NCI-H2107 (cell line): ENCODE measurements around the gene ZFP36.
A peak's percentile ranks its signal among the peaks of the same experiment; 100 is the strongest.

Experiments
- DNase-seq: peaks from one replicate; lab custom pipeline; 2025; lab: John Stamatoyannopoulos, UW

Gene ZFP36

DNA sequence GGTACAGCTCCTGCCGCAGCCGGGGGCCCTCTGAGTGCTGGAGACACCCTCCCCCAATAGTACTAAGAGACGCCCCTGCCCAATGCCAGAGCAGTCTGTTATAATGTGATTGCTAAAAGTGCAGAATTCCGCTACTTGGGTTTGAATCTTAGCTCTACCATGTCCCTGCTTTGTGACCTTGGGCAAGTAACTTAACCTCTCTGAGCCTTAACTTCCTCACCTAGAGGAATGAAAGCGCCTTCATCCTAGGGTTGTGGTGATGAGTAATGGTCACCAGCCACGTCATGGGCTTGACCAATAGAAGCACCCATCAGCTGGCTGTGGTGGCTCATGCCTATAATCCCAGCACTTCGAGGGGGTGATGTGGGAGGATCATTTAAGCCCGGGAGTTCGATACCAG, 12.4 kb downstream of the ZFP36 start:
- DNase-seq = no peak

DNA sequence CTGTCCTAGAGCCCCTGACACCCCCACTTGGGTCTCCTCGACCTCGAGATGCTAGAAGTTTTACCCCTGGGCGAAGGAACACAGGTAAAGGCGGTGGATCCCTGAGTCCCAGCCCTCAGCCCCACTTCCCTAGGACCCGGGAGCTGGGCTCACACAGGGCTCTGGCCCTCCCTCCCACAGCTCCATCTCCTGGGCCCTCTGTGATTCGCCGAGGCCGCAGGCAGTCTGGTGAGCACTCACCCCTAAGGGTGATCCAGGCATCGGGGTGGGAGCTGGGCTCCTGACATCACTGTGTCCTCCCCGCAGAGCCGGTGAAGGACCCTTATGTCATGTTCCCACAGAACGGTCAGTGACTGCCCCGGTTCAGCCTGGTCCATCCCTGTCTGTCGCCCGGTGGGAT, 14.1 kb downstream of the ZFP36 start:
- DNase-seq = no peak

- DNase-seq = no peak
Observed at GRCh38 chr19:39422020-39422419, 15.4 kb downstream of the ZFP36 start.

GRCh38 chr19:39423258-39424086, 16.8 kb downstream of the ZFP36 start:
- DNase-seq = no peak

DNA sequence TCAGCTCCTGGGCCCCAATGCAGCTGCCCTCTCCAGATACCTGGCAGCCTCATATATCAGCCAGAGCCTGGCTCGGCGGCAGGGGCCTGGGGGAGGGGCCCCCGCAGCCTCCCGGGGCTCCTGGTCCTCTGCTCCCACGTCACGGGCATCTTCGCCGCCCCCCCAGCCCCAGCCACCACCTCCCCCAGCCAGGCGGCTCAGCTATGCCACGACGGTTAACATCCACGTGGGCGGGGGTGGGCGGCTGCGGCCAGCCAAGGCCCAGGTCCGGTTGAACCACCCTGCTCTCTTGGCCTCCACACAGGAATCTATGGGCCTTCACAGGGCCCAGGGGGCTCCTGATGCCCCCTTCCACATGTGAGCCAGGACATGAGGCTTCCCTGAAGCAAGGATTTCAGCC, 18.3 kb downstream of the ZFP36 start:
- no peak for DNase-seq

- no peak for DNase-seq
Observed at GRCh38 chr19:39425744-39426143, 19.1 kb downstream of the ZFP36 start.

GRCh38 chr19:39426170-39426569, 19.5 kb downstream of the ZFP36 start:
- DNase-seq = no peak

DNA sequence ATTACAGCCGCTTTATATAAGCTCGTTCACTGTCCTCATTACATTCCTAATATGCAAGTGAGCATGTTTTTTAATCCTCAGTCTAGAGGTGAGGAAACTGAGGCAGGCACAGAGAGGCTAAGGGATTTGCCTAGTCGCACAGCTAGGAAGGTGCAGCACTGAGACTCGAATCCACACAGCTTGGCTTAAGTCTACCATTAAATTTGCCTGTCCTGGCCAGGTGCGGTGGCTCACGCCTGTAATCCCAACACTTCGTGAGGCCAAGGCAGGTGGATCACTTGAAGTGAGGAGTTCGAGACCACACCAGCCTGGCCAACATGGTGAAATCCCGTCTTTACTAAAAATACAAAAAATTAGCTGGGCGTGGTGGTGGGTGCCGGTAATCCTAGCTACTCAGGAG, 21.1 kb downstream of the ZFP36 start:
- DNase-seq = no peak

GRCh38 chr19:39428283-39429112, 21.9 kb downstream of the ZFP36 start:
- no peak for DNase-seq

DNA sequence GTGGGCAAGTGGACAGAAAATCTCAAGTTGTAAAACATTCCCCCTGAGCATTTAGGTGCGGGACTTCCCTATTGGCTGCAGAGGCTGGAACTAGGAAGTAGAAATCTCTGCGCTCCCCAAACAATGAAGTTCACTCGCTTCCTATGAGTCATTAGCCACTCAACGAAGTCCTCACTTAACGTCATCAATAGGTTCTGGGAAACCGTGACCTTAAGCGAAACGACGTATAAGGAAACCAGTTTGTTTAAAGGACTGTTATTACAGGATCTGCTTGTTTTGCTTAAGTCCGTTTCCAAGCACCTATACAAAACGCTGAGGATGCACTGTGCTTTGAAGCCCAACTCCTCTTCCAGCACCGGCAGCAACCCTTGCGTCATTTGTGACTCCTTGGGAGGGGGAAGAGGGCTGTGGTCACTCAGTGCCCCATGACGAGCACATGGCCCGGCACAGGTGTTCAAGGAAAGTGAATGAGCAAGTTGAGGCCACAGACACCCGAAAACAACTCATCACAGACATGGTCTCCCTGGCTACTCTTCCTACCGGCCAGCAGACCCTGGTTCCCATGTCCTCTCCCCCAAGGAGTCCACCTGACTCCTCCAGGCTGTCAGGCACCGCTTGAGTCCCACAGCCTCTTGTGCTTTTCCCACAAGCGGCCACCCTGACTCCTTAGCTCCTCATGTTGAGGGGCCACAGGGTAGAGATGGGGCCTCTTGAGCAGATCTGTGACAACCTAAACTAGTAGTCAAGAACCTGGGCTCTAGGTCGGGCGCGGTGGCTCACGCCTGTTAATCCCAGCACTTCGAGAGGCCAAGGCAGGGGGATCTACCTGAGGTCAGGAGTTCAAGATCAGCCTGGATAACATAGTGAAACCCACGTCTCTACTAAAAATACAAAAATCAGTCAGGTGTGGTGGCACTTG, 24.3 kb downstream of the ZFP36 start:
- DNase-seq = no peak

- no peak for DNase-seq
Observed at GRCh38 chr19:39432677-39433025, 26.0 kb downstream of the ZFP36 start.

DNA sequence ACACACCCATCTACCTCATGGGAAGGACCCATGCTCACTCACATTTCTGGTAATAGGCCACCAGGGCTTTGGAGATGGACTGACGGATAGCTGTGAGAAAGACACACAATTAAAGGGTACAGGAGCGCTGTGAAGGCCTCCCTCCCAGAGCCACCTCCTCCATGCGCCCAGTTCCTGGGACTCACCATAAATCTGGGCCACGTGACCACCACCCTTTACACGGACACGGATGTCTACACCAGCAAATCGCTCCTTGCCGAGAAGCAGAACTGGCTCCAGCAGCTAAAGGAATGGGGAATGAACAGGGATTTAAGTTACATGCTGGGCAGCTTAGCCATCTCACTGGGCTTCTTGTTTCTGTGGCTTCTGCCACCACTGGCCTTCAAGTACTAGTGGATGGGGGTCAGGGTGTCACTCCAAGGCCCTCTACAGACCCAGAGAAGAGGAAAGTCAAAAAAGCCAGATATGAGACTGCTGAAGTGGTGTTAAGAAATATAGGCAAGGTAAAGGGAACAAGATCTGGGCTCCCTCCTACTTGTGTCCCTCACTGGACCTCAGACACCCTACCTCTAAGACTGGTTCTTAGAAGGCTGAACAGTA, 26.9 kb downstream of the ZFP36 start:
- DNase-seq = no peak

DNA sequence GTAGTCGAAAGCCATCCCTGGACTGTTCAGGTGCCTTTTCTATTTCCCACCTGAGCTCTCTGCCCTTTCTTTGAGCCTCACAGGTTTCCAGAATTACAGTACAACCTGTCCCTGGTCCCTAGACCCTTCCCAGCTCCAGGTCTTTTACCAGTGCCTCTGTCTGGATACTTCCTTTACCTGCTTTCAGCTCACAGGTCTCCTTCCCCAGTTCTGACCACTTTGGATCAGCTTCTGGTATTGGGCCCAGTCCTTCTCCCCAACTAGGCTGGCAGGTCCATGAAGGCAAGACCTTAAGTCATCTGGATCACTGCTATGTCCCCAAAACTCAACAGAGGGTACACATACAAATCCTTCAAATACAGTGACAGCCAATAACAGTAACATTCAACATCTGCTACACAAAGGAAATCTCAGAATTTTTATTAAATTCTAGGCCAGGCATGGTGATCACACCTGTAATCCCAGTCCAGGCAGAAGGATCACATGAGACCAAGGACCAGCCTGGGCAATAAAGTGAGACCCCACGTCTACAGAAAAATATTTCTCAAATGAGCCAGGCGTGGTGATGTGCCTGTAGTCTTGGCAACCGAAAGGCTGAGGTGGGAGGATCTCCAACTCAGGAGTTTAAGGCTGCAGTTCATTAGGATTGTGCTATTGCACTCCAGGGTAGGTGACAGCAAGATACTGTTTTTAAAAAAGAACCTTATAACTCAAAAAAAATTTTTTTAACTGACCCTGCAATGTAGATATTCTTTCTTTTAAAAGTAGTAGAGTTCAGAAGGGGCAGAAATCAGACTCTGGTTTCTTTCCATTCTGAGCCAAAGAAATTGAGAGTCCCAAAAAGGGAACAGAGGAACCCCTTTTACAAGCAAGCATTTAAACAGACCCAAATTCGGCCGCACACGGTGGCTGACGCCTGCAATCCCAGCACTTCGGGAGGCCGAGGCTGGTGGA, 27.8 kb downstream of the ZFP36 start:
- no peak for DNase-seq

- peak; percentile 98 for DNase-seq
Observed at GRCh38 chr19:39435499-39436349, 29.1 kb downstream of the ZFP36 start, which contains the start of gene RPS16. Gene RPS16, minus strand, starts transcription at chr19:39435949. Its CDS starts 54 bp downstream, at chr19:39435895.

GRCh38 chr19:39436350-39436716, 29.7 kb downstream of the ZFP36 start:
- no peak for DNase-seq

- DNase-seq = no peak
Observed at GRCh38 chr19:39438270-39438934, 31.8 kb downstream of the ZFP36 start.

DNA sequence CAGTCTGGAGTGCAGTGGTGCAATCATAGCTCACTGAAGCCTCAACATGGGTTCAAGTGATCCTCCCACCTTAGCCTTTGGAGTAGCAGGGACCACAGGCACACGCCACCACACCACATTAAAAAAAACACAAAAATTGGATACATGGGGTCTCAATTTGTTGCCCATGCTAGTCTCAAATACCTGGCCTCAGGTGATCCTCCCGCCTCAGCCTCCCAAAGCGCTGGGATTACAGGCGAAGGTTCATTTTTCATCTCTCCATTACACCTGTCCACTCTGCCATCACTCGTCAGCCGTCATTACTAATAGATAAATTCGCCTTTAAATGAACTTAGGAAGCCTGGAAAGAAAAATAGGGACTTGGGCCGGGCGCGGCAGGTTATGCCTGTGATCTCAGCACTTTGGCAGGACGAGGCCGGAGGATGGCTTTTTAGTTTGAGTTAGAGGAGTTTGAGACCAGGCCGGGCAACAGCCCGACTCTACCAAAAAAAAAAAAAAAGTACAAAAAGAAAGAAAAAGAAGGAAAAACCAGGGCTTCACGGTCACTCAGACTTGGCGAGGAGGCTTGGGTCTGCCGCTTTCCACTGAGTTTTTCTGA, 38.0 kb downstream of the ZFP36 start:
- no peak for DNase-seq

GRCh38 chr19:39445196-39446111, 38.8 kb downstream of the ZFP36 start, which contains the start of gene SUPT5H:
Gene SUPT5H, plus strand, starts transcription at chr19:39445582. Its CDS starts 309 bp downstream, at chr19:39445891.
- peak; percentile 96 for DNase-seq
